HCT116 (cell line): ENCODE data around the gene HES1. TPM values are rescaled to one million over a fixed set of nuclear protein-coding genes. Genes with fewer than 3 reads are reported as not detected.

Experiments used
- ATAC-seq: fragments of 200-7000 bp; cut with Tn5 transposase; 2 replicates; pipeline ENCODE4 v1.9.1; 2020; ENCODE audit warnings: mild to moderate bottlenecking, moderate library complexity
- BruUV-seq: library from RNA; stranded (reverse); fragments of 400-500 nt; replicated peaks from 2 replicates; lab custom pipeline; 2021; lab: Mats Ljungman, UMichigan
- CTCF ChIA-PET: fragments of 300-600 bp; sonication (Branson Sonifier 250); formaldehyde crosslinking; loops from one replicate; lab custom pipeline; 2021; ENCODE audit warnings: antibody characterized with exemption; lab: Charles Lee
- POLR2A ChIA-PET: fragments of 300-600, 350-600 bp; sonication (Branson Sonifier 250); formaldehyde crosslinking; loops from one replicate; lab custom pipeline; 2021; ENCODE audit warnings: antibody characterized with exemption; lab: Charles Lee
- RAD21 ChIA-PET, 2 experiments: fragments of 300-600 bp; sonication (Branson Sonifier 250); formaldehyde crosslinking; loops; one replicate each; lab custom pipeline; 2023; ENCODE audit warnings: low total read pairs in 2 of 2; ENCODE audit not compliant: uncharacterized antibody in 2 of 2, unreplicated experiment in 2 of 2, low non-redundant PET in 1 of 2; lab: Charles Lee
- DNase-seq: peaks from one replicate; pipeline ENCODE4 v3.0.0-alpha.2; 2010; ENCODE audit warnings: low read depth, low spot score
- H2AFZ ChIP-seq: fragments of 200-600 bp; shearing (Covaris generic), sonication (generic); 2 replicates; pipeline ENCODE4 v1.6.1; 2017; ENCODE audit warnings: low read depth, mixed run types, mixed read lengths, antibody characterized with exemption, low read length; ENCODE audit not compliant: poor library complexity, severe bottlenecking
- H3K27ac ChIP-seq: 2 replicates; pipeline ENCODE4 v1.5.1; 2012; ENCODE audit warnings: low read depth, low read length
- H3K27me3 ChIP-seq: fragments of 200-600 bp; sonication (generic); 2 replicates; pipeline ENCODE4 v1.6.1; 2016; ENCODE audit warnings: mixed run types, low read length, mixed read lengths; ENCODE audit not compliant: insufficient read depth
- H3K36me3 ChIP-seq, 2 experiments: fragments of 200-500 bp in 1 of 2; fragments of 200-600 bp in 1 of 2; sonication (Bioruptor generic) in 1 of 2; sonication (generic) in 1 of 2; 2 replicates each; pipeline versions ENCODE4 v1.5.1 to v1.6.1; 2014 to 2016; ENCODE audit warnings: low read length in 2 of 2, inconsistent platforms in 1 of 2, mixed read lengths in 1 of 2, mixed run types in 1 of 2; ENCODE audit not compliant: insufficient read depth in 2 of 2, control insufficient read depth in 1 of 2
- H3K4me1 ChIP-seq, 2 experiments: fragments of 200-600 bp in 1 of 2; sonication (generic) in 1 of 2; 2 replicates each; pipeline versions ENCODE4 v1.5.1 to v1.6.1; 2012 to 2017; ENCODE audit warnings: low read length in 2 of 2, inconsistent platforms in 1 of 2, mild to moderate bottlenecking in 1 of 2, mixed read lengths in 1 of 2, mixed run types in 1 of 2, moderate library complexity in 1 of 2; ENCODE audit not compliant: insufficient read depth in 2 of 2, control insufficient read depth in 1 of 2
- H3K4me2 ChIP-seq: fragments of 200-600 bp; sonication (generic); 2 replicates; pipeline ENCODE4 v1.6.1; 2017; ENCODE audit warnings: mixed run types, low read length, mixed read lengths
- H3K4me3 ChIP-seq, 2 experiments: fragments of 200-600 bp in 1 of 2; sonication (generic) in 1 of 2; replicated peaks in 1 of 2; 2 replicates each; pipeline ENCODE4 v1.5.1; 2011 to 2016; ENCODE audit warnings: low read length in 2 of 2, control low read depth in 1 of 2, low read depth in 1 of 2, mild to moderate bottlenecking in 1 of 2, mixed read lengths in 1 of 2, mixed run types in 1 of 2
- H3K79me2 ChIP-seq: fragments of 200-600 bp; sonication (generic); 2 replicates; pipeline ENCODE4 v1.6.1; 2017; ENCODE audit warnings: mild to moderate bottlenecking, mixed run types, low read length, moderate library complexity, mixed read lengths; ENCODE audit not compliant: insufficient read depth
- H3K9ac ChIP-seq: fragments of 200-600 bp; sonication (generic); 2 replicates; pipeline ENCODE4 v1.6.1; 2016; ENCODE audit warnings: low read length, mixed read lengths
- H3K9me2 ChIP-seq: fragments of 200-600 bp; sonication (generic), shearing (Covaris generic); 2 replicates; pipeline ENCODE4 v1.6.1; 2017; ENCODE audit warnings: mixed run types, mild to moderate bottlenecking, moderate library complexity; ENCODE audit not compliant: insufficient read depth
- H3K9me3 ChIP-seq, 2 experiments: fragments of 200-500 bp in 1 of 2; fragments of 200-600 bp in 1 of 2; sonication (Bioruptor generic) in 1 of 2; sonication (generic) in 1 of 2; 2 replicates each; pipeline ENCODE4 v1.6.1; 2014 to 2017; ENCODE audit warnings: low read length in 2 of 2, mixed read lengths in 2 of 2, inconsistent platforms in 1 of 2, low read depth in 1 of 2, mild to moderate bottlenecking in 1 of 2, mixed run types in 1 of 2, moderate library complexity in 1 of 2; ENCODE audit not compliant: control insufficient read depth in 1 of 2, insufficient read depth in 1 of 2
- H4K20me1 ChIP-seq: fragments of 200-600 bp; sonication (generic), shearing (Covaris generic); 2 replicates; pipeline ENCODE4 v1.6.1; 2017; ENCODE audit warnings: mixed run types, mild to moderate bottlenecking, moderate library complexity; ENCODE audit not compliant: insufficient read depth
- CEBPB ChIP-seq: IDR thresholded peaks from 2 replicates; pipeline ENCODE4 v1.6.1; 2012; ENCODE audit warnings: low read depth
- EGR1 ChIP-seq: IDR thresholded peaks from 2 replicates; pipeline ENCODE4 v1.6.1; 2012; ENCODE audit warnings: low read depth
- ELF1 ChIP-seq: IDR thresholded peaks from 2 replicates; pipeline ENCODE4 v1.6.1; 2012; ENCODE audit warnings: low read depth, borderline replicate concordance
- EZH2 ChIP-seq: fragments of 200-600 bp; sonication (generic); IDR thresholded peaks from 2 replicates; pipeline ENCODE4 v1.6.1; 2017; ENCODE audit warnings: antibody characterized with exemption, mixed run types
- EZH2phosphoT487 ChIP-seq: fragments of 200-600 bp; IDR thresholded peaks from 2 replicates; pipeline ENCODE4 v1.6.1; 2018; ENCODE audit warnings: antibody characterized with exemption, borderline replicate concordance
- FOSL1 ChIP-seq: IDR thresholded peaks from 2 replicates; pipeline ENCODE4 v1.6.1; 2012; ENCODE audit warnings: low read depth
- POLR2A ChIP-seq: IDR thresholded peaks from 2 replicates; pipeline ENCODE4 v1.7.0; 2011; ENCODE audit warnings: borderline replicate concordance; ENCODE audit not compliant: insufficient read depth, insufficient read length; ENCODE audit errors: extremely low read depth
- POLR2AphosphoS5 ChIP-seq: IDR thresholded peaks from 2 replicates; pipeline ENCODE4 v1.6.1; 2011; ENCODE audit warnings: mild to moderate bottlenecking, low read depth, low read length, moderate library complexity
- RAD21 ChIP-seq: IDR thresholded peaks from 2 replicates; pipeline ENCODE4 v1.6.1; 2012; ENCODE audit warnings: low read depth, mild to moderate bottlenecking
- SRF ChIP-seq: IDR thresholded peaks from 2 replicates; pipeline ENCODE4 v1.6.1; 2012; ENCODE audit warnings: low read depth
- TCF7L2 ChIP-seq: IDR thresholded peaks from 2 replicates; pipeline ENCODE4 v1.7.0; 2011; ENCODE audit warnings: borderline replicate concordance, inconsistent platforms; ENCODE audit not compliant: insufficient read depth, insufficient read length; ENCODE audit errors: extremely low read depth
- YY1 ChIP-seq: IDR thresholded peaks from 2 replicates; pipeline ENCODE4 v1.6.1; 2011; ENCODE audit warnings: low read length, low read depth, moderate library complexity, mild to moderate bottlenecking; ENCODE audit not compliant: insufficient replicate concordance; ENCODE audit errors: extremely low read depth
- ZFX ChIP-seq: fragments of 450-650 bp; IDR thresholded peaks from 2 replicates; pipeline ENCODE4 v1.6.1; 2017
- intact Hi-C: fragments of 100-400 bp; cut with micrococcal nuclease; formaldehyde crosslinking; loops from 2 replicates; pipeline ENCODE4 v1.10.0; 2022
- total RNA-seq: library from RNA; stranded (reverse); gene quantifications from one replicate; pipeline ENCODE4 v1.2.1, GENCODE V29; 2021; ENCODE audit not compliant: unreplicated experiment
- TF ChIP-seq, protein P1 (sequence below): IDR thresholded peaks from 2 replicates; pipeline ENCODE4 v1.6.1; 2012; ENCODE audit warnings: low read depth
- TF ChIP-seq, protein P2 (sequence below): IDR thresholded peaks from 2 replicates; pipeline ENCODE4 v1.6.1; 2012

The HES1 gene
- total RNA-seq, 1 experiment from 2014 or later: 32.9 TPM

DNA sequence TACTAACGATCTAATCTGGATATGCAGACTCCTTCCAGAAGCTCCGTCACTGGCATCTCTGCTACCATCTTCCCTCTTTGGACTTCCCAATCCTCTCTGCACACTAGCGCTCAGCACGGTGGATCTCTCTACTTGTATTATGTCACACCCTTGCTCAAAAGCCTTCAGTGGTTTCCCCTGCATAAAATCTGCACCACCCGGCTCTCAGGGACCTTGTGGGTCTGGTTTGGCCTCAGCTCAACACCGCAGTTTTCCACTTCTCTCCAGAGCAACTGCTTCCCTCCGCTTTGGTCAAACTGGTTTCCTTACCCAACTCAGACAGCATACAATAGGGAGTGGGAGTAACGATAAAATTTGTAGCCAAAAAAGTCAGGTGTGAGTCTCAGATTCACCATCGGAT, 30.7 kb upstream of the HES1 start (continued):
- TF ChIP-seq, protein P1, sequence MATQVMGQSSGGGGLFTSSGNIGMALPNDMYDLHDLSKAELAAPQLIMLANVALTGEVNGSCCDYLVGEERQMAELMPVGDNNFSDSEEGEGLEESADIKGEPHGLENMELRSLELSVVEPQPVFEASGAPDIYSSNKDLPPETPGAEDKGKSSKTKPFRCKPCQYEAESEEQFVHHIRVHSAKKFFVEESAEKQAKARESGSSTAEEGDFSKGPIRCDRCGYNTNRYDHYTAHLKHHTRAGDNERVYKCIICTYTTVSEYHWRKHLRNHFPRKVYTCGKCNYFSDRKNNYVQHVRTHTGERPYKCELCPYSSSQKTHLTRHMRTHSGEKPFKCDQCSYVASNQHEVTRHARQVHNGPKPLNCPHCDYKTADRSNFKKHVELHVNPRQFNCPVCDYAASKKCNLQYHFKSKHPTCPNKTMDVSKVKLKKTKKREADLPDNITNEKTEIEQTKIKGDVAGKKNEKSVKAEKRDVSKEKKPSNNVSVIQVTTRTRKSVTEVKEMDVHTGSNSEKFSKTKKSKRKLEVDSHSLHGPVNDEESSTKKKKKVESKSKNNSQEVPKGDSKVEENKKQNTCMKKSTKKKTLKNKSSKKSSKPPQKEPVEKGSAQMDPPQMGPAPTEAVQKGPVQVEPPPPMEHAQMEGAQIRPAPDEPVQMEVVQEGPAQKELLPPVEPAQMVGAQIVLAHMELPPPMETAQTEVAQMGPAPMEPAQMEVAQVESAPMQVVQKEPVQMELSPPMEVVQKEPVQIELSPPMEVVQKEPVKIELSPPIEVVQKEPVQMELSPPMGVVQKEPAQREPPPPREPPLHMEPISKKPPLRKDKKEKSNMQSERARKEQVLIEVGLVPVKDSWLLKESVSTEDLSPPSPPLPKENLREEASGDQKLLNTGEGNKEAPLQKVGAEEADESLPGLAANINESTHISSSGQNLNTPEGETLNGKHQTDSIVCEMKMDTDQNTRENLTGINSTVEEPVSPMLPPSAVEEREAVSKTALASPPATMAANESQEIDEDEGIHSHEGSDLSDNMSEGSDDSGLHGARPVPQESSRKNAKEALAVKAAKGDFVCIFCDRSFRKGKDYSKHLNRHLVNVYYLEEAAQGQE: no peak
- TF ChIP-seq EZH2: no peak
- no peak for TF ChIP-seq FOSL1
- no peak for TF ChIP-seq ELF1
- no peak for TF ChIP-seq EGR1
- TF ChIP-seq, protein P2, sequence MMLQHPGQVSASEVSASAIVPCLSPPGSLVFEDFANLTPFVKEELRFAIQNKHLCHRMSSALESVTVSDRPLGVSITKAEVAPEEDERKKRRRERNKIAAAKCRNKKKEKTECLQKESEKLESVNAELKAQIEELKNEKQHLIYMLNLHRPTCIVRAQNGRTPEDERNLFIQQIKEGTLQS: no peak
- TF ChIP-seq, all 23 proteins: peak for 0

GRCh38 chr3:194107107-194107506, 28.8 kb upstream of the HES1 start:
- ChIA-PET CTCF (no interaction called here), RAD21 (no interaction called here), POLR2A (no interaction called here)
- no peaks in the 10 kb centered on the region for H3K9me3 ChIP-seq
- H4K20me1 ChIP-seq: no peaks in the 10 kb centered on the region
- TF ChIP-seq TCF7L2 (no peak), YY1 (no peak), RAD21 (no peak), ZFX (no peak), FOSL1 (no peak), EZH2phosphoT487 (no peak), CEBPB (no peak), POLR2A (no peak), SRF (no peak), EGR1 (no peak), POLR2AphosphoS5 (no peak)
- H3K9ac ChIP-seq: no peak overlapping the region
- no peak for DNase-seq
- peaks cover 2 to 6% of the 10 kb centered on the region in 2 experiments; a peak in 3 of 4 replicates for H3K4me1 ChIP-seq
- no peak overlapping the region for H3K27ac ChIP-seq
- intact Hi-C loops: no loop called here
- no peaks in the 10 kb centered on the region for H3K79me2 ChIP-seq
- no peak overlapping the region for H2AFZ ChIP-seq
- no TSS peak for BruUV-seq
- H3K36me3 ChIP-seq: no peaks in the 10 kb centered on the region
- peaks cover 4% of the 10 kb centered on the region; the same call in 1 of the 2 replicates for H3K27me3 ChIP-seq
- no peak overlapping the region for H3K4me2 ChIP-seq
- H3K4me3 ChIP-seq: no peak overlapping the region
- no peak for ATAC-seq
- no peaks in the 10 kb centered on the region for H3K9me2 ChIP-seq
